HG02938 (cell line): ENCODE measurements around the gene HAP1.
"Not testable (repeated sequence)": the region's sequence is repeated elsewhere in the genome, so short reads cannot be mapped to it uniquely, and the experiment has no call there.

ENCODE experiments used
- ATAC-seq: cut with Tn5 transposase; IDR thresholded peaks from one replicate; pipeline ENCODE4 v1.9.1; 2021; ENCODE audit warnings: mild to moderate bottlenecking, moderate library complexity; ENCODE audit not compliant: unreplicated experiment

The HAP1 gene, protein sequence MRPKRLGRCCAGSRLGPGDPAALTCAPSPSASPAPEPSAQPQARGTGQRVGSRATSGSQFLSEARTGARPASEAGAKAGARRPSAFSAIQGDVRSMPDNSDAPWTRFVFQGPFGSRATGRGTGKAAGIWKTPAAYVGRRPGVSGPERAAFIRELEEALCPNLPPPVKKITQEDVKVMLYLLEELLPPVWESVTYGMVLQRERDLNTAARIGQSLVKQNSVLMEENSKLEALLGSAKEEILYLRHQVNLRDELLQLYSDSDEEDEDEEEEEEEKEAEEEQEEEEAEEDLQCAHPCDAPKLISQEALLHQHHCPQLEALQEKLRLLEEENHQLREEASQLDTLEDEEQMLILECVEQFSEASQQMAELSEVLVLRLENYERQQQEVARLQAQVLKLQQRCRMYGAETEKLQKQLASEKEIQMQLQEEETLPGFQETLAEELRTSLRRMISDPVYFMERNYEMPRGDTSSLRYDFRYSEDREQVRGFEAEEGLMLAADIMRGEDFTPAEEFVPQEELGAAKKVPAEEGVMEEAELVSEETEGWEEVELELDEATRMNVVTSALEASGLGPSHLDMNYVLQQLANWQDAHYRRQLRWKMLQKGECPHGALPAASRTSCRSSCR

DNA sequence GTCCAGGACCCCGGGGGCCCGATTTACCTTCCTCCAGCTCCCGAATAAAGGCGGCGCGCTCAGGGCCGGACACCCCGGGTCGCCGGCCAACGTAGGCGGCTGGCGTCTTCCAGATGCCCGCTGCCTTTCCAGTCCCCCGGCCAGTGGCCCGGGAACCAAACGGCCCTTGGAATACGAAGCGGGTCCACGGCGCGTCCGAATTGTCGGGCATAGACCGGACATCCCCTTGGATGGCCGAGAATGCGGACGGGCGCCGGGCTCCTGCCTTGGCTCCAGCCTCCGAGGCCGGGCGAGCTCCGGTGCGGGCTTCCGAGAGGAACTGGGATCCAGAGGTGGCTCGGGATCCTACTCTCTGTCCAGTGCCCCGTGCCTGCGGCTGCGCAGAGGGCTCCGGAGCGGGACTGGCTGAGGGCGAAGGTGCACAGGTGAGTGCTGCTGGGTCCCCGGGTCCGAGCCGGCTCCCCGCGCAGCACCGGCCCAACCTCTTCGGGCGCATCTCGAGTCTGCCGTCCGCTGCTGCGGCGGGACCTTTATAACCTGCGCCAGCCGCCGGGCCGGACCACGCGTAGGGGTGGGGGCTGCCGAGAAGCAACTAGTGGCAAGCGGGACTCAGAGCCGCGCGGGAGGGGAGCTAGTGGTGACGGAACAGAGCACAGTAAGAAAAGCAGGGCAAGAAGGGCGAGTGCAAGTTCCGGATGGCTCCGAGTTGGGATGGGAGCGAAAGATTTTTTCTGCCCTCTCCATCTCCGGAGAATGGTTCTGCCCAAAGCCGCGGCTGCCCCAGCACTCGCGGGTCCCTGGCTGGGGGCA, at the start of gene HAP1:
Gene HAP1 (minus strand): TSS at position 505 of the 810 bp plus-strand sequence. CDS start 9 bp downstream, at position 496.
- ATAC-seq: no peak

DNA sequence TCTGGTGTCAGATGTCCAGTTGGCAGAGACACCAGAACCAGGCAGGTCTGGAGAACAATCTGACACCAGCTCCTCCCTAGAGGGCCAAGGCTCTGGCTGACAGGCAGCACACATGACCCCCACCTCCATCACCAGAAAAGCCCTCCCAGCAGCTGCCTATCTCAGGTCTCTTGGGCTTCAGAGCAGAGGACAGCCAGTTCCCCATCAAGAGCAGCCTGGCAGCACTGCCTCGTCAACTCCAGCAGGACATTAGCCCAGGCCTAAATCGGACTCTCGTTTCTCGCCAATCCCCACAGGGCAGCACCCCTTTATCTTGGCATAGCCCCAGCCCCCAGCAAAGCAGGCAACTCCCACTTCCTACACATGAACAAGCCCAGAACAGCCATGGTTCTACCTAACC, 47.7 kb upstream of the HAP1 start:
- ATAC-seq: no peak

DNA sequence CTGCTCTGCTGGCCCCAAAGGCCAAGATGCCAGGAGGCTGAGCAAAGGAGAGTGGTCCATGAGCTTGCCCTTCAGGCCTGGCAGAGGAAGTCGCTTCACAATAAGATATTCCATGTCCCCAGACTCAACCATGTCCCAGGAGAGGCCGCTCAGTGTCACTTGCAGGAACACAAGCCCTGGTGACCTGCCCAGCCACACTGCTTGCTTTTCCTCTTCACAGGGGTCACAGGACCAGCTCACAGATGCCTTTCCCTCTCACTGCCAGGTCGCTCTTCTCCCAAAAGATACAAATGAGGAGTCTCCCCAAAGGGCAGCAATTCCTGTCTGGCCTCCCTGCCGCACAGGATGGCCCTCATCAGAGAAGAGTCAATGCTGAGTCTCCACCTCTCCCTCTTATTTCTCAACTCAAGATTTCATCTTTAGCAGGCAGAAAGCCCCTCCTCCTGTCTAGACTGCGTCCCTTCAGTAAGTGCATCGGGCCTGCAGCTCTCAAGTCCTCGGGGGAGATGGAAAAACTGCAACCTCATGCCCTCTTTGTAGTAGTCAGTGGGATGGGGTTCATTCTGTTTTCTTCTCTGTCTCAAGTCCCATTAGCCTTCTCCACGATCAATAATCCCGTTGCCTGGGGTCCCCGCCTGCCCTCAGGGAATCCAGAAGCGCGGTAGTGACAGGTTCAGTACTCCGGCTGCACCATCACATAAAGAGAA, 47.1 kb upstream of the HAP1 start:
- ATAC-seq: no peak

DNA sequence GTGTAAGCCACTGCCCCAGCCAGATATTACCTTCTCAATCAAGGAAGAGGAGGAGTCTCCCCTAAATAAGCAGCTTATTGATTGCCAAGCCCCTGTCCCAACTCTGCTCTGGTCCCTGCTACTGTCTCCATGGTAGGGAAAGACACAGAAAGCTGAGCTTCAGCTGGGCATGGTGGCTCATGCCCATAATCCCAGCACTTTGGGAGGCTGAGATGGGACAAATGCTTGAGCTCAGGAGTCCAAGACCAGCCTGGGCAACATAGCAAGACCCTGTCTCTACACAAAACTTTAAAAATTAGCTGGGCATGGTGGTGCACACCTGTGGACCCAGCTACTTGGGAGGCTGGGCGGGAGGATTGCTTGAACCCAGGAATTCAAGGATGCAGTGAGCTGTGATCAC, 45.5 kb upstream of the HAP1 start:
- no peak for ATAC-seq

DNA sequence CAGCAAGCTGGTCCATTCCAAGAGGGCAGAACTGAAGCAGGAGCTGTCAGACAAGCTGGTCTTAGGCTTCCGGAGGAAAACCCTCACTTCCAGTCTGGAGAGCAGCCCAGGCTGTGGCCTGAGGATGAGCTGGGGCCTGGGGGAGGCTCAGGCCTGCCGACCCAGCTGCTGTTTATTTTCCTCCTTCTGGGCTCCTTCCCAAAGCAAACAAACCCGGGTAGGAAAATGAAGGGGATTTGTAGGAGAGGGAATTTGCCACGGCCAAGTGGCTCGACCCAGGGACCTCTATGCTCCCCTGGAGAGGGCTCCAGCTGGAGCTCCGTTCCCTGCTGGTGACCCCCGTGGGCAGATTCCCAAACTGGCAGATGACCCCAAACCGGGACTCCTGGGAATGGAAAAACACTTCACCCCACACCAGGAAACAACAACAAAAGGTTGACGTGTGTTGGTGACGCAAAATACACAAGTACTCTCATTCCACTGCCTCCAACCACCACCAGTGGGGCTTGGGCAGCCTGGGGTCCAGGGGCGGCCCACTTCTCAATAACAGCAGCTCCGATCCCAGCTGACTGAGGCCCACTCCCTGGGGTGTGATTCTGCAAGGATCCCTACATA, 43.2 kb upstream of the HAP1 start:
- ATAC-seq: no peak

DNA sequence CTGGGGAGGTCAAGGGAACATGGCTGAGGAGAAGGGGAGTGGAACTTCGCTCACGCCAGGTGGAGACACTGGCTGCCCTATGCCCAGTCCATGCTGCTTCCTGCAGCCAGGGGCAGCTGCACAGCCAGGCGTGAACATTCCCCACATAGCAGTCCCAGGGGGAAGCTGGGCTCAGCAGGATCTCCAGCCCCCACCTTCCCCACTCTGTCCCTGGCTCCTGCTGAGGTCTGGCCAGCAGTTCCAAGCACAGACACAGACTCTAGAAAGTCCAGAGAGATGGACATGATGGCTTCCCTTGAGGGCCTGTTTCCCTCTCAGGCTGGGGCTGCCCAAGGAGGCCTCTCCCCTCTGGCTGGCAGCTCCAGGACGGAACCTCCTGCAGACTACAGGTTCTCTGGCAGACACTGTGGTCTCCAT, 42.7 kb upstream of the HAP1 start:
- no peak for ATAC-seq

DNA sequence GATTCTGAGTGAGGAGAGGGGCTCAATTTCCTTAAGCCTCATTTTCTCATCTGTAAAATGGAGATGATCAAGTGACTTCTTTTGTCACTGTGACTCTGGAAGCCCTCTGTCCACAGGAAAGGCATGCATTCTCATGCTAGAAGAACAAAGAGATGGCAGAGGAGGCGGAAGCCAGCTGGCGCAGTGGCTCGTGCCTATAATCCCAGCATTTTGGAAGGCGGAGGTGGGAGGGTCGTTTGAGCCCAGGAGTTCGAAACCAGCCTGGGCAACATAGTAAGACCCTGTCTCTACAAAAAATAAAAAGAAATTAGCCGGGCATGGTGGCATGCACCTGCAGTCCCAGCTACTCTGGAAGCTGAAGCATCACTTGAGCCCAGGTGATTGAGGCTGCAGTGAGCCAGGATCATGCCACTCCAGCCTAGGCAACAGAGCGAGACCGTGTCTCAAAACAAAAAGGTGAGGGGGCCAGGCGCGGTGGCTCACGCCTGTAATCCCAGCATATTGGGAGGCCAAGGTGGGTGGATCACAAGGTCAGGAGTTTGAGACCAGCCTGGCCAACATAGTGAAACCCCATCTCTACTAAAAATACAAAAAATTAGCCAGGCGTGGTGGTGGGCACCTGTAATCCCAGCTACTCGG, 41.9 kb upstream of the HAP1 start:
- ATAC-seq: not testable (repeated sequence)

DNA sequence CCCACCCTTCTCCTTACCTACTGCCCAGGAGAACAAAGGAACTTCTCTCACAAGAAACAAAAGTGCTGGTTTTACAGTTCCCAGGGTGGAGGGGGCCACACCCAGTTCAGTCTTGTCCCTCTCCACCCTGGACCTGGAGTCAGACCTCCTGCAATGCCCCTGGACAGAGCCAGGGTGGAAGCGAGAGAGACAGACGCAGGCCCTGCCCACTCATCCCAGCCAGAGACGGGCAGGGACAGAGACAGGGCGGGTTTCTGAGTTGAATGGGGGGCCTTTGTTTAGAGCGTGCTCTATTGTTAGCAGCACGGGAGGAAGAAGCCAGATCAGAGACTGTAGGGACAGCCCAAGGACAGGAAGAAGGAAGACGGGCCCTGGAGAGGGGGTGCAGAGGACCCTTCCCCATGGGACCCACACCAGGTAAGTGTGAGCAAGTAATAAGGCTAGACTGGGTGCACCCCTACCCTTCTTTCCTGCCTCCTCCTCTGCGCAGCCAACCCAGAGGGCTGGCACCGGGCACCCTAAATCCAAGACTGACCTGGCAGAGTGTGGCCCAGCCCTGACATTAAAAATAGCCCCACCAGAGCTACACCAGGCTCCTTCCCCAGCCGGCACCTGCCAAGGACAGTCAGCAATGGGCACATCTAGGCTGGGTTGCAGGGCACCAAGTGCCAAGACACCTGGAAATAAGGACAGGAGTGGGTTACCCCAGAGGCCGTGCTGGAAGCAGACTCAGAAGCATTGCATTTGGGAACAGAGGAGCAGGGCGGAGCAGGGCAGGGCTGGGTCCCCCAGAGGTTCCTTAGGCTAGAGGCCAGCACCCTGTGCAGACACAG, 41.2 kb upstream of the HAP1 start:
- ATAC-seq: no peak

DNA sequence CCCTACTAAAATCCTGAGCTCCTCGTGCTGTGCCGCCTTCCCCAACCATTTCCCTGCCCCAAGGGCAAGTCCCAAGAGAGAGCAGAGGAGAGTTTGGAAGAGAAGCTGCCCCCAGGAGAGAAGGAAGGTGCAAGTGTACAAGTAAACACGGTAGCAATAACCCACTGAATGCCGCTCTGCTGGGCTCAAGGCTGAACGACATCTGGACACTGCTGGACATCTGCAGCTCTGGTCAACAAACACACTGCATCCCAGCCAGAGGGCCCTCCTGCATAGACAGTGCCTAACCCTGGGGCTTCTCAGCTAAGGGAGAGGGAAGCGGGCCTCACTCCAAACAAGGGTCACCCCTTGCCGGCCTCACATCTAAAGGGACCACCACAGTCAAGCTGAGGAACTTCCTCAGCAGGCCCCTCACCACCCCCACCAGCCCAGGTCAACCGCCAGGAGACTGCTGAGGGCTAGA, 39.3 kb upstream of the HAP1 start:
- ATAC-seq: no peak

DNA sequence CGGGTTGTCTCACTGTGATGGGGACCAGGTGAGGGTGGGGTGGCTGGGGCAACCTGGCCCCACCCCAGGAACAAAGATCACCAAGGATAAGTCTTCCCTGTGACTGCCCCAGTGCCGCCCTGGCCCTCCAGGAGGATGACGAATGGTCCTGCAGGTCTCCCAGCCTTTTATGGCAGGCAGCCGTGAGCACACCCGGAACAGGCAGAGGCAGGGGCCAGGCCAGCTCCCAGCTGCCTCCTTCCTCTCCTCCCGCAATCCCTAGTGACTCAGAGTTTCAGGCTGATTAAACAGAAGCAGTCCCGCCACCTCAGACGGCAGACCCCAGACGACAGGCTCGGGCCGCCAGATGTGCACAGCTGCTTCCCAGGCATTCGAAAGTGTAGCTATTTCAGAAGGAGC, 38.7 kb upstream of the HAP1 start:
- ATAC-seq: no peak

DNA sequence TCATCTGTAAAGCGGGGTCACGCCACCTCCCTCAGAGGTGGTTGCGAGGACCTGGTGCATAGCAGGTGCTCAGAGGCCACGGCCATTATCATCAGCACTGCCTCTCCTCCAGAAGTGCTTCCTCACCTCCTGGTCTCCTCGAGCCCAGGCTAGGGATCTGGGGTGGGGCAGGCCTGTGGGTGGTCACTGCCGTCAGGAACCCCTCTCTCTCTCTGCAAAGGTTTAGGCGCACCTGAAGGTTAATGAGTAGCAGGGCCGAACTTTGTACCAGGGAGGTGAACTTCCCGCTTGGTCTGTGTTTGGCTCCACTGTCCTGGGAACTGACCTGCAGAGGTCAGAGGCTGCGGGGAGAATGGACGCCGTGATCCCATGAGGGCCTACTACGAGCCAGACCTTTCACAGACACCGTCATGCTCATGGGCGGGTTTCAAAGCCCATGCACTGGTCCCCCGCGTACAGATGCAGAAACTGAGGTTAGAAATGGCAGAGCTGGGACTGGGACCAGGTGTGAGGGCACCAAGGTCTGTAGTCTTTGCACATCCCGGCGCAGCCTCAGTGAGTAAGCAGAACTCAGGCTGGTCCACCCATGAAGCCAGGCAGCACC, 38.2 kb upstream of the HAP1 start:
- ATAC-seq: no peak

DNA sequence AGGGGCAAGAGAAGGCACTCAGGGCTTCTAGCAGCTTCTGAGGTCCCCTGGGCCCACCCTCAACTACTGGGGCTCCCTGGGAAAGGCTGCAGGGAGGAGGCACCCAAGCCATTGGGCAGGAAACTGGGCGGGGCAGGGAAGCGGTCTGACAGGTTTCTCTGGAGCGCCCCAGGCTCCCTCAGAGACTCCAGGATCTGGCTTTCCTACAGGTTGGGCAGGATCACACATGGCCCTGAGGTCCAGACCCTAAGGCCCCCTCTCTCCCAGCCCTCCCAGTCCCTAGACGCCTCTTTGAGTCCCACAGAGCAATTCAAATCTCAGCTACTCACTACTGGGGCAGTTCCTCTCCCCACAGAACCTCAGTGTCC, 37.8 kb upstream of the HAP1 start:
- no peak for ATAC-seq

DNA sequence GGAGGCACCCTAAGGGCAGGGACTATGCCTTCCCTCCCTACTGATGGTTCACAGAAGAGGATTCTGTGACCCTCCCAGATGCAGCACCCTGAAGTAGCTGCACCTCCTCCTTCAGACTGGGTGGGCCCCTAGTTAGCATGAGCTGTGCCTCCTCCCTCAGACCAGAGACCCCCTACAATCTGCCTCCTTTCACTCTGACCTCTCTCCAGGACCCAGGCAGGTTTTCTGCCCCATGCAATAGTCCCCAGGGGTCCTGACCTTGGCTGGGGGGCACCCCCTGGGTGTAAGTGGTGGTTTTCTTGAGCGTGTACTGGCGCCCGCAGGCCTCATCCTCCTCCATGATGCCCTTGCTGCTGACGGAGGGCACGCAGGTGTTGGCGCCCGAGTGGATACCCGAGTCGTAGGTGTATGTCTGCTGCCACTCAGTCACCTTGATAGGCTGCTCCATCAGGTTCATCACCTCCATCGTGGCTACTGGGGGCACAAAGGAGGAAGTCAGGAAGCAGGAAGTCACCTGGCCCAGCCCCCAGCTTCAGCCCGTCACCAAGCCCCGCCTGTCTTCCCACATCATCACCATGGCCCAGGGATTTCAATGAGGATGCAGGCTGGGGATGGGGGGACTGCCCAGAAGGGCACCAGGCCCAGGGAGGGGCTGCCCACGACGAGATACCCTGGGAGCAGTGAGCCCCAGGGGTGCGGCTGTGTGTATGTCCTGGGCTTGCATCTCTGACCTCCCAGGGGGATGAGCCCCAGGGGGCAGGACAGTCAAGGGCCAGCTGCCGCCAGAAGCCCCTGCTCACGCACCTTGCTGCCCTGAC, 37.2 kb upstream of the HAP1 start:
- ATAC-seq: no peak

DNA sequence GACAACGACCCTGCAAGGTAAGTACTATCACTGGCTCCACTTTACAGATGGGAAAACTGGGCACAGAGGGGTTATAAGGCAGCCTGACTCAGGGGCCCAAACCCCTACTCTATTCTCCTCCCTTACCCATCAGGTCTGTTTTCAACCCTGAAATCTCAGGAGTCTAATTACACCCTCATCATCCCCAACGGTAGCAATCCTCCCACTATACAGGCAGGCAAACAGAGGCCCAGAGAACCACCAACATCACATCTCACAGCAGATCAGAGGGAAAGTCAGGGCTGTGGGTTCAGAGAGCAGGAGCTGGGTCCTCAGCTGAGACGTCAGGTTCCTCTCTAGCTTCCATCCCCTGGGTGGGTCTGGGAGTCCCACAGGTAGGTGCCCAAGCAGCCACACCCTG, 35.5 kb upstream of the HAP1 start:
- ATAC-seq: no peak

DNA sequence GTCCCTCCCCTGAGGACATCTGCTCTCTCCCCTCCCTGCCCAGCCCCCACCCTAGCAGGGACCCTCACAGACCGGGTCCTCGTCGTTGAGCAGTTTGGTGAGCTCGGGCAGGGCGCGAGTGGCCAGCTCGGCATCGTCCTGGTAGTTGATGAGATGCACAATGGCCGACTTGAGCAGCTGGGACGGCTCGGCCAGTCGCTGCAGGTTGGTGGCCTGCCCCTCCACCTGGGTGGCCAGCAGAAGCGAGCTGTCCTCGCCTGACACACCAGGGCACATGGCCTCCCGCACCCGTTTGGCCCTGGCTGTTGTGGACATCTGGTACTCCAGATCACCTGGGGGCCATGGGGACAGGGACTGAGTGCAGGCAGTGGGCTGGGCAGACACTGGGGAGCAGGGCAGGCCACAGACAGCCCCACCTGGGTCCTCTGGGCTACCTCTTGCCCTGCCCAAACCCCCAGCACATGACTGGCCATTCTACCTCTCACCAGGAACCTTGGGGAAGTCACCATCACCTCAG, 35.0 kb upstream of the HAP1 start:
- no peak for ATAC-seq

DNA sequence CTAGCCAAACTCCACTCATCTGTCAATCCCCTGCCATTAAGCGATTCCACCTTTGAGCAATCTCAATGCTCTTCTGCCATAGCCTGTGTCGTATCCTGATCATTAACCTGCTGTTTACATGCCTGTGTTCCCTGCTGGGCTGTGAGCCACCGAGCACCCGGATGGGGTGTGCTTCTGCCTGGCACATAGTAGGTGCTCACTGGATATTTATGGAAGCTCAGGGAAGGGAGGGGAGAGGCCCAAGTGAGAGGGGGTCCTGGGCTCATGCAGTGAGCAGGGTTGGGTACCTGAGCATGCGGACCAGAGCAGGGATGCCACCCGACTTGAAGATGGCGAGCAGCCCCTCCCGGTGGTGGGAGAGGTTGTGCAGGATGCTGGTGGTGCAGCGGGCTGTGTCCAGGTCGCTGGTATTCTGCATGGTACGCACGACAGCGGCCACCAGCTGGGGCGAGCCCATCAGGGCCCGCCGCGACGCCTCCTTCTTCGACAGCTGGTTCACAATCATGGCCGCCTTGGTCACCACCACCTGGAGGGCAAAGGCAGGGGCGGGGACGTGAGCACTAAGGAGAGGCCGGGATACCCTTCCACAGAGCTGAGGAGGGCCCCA, 34.3 kb upstream of the HAP1 start:
- ATAC-seq: no peak

DNA sequence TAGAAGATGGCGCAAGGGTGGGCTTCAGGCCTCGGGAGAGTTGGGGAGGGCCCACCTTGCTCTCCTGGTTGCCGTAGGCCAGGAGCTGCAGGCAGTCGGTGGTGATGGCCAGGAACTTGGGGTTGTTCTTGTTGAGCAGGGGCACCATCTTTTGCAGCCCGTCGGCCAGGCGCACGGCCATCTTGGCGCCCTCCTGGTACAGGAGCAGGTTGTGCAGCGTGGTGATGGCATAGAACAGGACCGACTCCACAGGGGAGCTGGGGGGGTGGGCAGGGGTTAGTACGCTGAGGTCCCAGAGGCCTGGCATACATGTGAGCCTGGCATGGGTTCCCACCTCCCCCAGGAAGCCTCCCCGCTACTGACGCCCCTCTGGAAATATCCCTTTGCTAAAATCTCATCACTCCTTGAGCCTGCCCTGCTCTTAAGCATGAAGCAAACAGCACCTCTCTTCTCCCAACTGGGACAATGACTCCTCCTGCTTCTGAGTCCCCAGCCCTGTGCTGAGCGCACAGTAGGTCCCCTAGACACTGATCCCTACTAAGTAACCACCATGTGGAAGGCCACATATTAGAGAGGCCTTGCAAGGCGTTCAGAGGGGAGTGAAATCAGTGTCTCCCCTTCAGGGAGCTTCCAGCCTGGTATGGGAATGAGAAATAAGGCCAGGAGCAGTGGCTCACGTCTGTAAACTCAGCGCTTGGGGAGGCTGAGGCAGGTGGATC, 33.0 kb upstream of the HAP1 start:
- no peak for ATAC-seq
